IPS-18c (cell line): ENCODE results near the gene FSHB.
"Not testable (repeated sequence)": the region's sequence is repeated elsewhere in the genome, so short reads cannot be mapped to it uniquely, and the experiment has no call there.

Experiments used
- H3K4me3 ChIP-seq: 2 replicates; pipeline ENCODE4 v1.7.0; 2013; ENCODE audit warnings: low read depth, mild to moderate bottlenecking, low read length, moderate library complexity; ENCODE audit not compliant: insufficient read depth
- H3K9me3 ChIP-seq: one replicate; pipeline ENCODE4 v1.6.1; 2013; ENCODE audit warnings: mild to moderate bottlenecking, low read length, moderate library complexity; ENCODE audit not compliant: control insufficient read depth, insufficient read depth

The FSHB gene

DNA sequence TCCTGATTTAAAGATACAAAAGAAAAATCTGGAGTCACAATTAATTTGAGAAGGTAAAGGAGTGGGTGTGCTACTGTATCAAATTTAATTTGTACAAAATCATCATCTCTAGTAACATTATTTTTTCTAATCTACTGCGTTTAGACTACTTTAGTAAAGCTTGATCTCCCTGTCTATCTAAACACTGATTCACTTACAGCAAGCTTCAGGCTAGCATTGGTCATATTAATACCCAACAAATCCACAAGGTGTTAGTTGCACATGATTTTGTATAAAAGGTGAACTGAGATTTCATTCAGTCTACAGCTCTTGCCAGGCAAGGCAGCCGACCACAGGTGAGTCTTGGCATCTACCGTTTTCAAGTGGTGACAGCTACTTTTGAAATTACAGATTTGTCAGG lies at the start of gene FSHB:
Gene FSHB, plus strand, starts transcription at position 301 of the 400 bp plus-strand sequence. CDS start 889 bp downstream, outside the sequence.
- H3K9me3 ChIP-seq = no peaks in the 10 kb centered on the region

GRCh38 chr11:30186748-30187147 lies 44.1 kb upstream of the FSHB start:
- no peak overlapping the region for H3K4me3 ChIP-seq
- H3K9me3 ChIP-seq = no peaks in the 10 kb centered on the region

More for the DNA sequence above, at the start of gene FSHB:
- H3K4me3 ChIP-seq = no peak within 1 kb of the TSS

GRCh38 chr11:30192620-30193019 lies 38.2 kb upstream of the FSHB start:
- no peak overlapping the region for H3K4me3 ChIP-seq
- H3K9me3 ChIP-seq = no peaks in the 10 kb centered on the region

- H3K9me3 ChIP-seq = no peaks in the 10 kb centered on the region
These were observed 34.2 kb upstream of the FSHB start for GRCh38 chr11:30196400-30197206.

GRCh38 chr11:30197869-30198268 lies 32.9 kb upstream of the FSHB start:
- no peak overlapping the region for H3K4me3 ChIP-seq
- H3K9me3 ChIP-seq = no peaks in the 10 kb centered on the region

More at GRCh38 chr11:30196400-30197206, 34.2 kb upstream of the FSHB start:
- H3K4me3 ChIP-seq = no peak overlapping the region

DNA sequence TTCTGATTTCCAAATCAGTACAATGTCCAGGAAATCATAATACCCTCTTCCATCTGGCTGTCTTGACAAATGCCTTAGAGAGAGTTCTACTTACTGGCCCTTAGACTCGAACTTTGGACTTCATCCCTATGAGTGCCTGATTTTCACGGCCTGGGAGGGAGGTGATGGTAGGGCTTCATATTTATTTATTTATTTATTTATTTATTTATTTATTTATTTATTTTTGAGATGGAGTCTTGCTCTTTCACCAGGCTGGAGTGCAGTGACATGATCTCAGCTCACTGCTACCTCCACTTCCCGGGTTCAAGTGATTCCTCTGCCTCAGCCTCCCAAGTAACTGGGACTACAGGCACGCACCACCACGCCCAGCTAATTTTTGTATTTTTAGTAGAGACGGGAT lies 27.8 kb upstream of the FSHB start:
- not testable (repeated sequence) for H3K9me3 ChIP-seq, H3K4me3 ChIP-seq

- no peak overlapping the region for H3K4me3 ChIP-seq
- H3K9me3 ChIP-seq = no peaks in the 10 kb centered on the region
These were observed 27.0 kb upstream of the FSHB start for GRCh38 chr11:30203850-30204249.

DNA sequence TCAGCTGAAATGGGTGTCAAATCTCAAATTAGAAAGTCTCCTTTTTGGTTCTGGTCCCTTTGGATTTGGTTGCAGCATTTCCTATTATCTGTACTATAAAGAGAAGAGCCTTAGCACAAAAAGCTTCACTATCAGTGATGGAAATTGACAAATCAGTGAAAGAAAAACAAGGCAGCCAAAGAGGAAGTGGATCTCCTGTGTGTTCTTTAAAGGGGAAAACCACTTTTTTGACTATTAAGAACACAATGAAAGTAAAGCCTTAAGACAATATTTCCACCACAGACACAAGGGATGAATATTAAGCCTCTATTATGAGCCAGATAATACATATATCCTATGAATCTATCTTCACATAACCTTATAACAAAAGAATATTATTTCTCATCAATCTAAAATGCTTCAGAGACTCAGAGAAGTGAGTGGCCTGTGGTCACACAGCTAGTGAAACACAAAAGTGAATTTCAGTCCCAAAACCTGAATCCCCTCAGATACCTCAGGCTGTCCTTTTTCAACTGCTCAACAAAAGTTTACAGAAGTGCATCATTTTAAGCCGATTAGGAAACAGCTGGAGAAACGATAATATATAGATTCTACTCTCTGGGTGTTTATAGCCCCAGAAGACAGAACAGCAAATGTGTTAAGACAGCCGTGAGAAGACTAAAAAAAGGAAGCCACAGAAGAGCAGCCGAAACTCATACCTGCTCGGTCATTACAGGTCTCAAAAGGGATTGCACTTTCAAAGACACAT lies 24.4 kb upstream of the FSHB start:
- Histone ChIP-seq H3K4me3 (no peak overlapping the region), H3K9me3 (no peaks in the 10 kb centered on the region)

- no peaks in the 10 kb centered on the region for H3K9me3 ChIP-seq
- H3K4me3 ChIP-seq = no peak overlapping the region
These were observed 20.5 kb upstream of the FSHB start for GRCh38 chr11:30210357-30210756.

- Histone ChIP-seq H3K9me3 (no peaks in the 10 kb centered on the region), H3K4me3 (no peak overlapping the region)
These were observed 14.3 kb upstream of the FSHB start for GRCh38 chr11:30216534-30216933.

- H3K4me3 ChIP-seq = no peak overlapping the region
These were observed 12.5 kb upstream of the FSHB start for GRCh38 chr11:30218278-30218677.

DNA sequence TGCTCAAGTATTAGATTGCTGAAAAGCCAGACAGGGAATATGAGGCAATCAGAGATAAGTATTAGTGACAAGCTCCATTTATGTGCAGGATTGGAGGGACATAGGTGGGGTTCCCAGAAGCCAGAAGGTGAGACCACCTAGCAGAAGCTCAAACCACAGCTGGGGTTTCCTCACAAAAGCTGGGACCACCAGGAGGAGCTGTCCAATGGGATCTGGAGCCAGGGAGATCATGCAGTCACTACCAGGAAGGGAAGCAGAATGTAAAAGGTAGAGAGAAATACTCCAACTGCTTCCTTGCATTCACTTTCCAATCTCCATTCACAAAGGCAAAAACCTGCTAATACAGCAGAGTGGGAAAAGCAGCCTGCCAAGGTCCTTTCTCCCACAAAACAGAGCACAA lies 5.2 kb upstream of the FSHB start:
- no peak overlapping the region for H3K4me3 ChIP-seq
- H3K9me3 ChIP-seq = no peaks in the 10 kb centered on the region

More at GRCh38 chr11:30218278-30218677, 12.5 kb upstream of the FSHB start:
- no peaks in the 10 kb centered on the region for H3K9me3 ChIP-seq

- Histone ChIP-seq H3K4me3 (no peak overlapping the region), H3K9me3 (no peaks in the 10 kb centered on the region)
These were observed 2.4 kb upstream of the FSHB start for GRCh38 chr11:30228323-30228884.

DNA sequence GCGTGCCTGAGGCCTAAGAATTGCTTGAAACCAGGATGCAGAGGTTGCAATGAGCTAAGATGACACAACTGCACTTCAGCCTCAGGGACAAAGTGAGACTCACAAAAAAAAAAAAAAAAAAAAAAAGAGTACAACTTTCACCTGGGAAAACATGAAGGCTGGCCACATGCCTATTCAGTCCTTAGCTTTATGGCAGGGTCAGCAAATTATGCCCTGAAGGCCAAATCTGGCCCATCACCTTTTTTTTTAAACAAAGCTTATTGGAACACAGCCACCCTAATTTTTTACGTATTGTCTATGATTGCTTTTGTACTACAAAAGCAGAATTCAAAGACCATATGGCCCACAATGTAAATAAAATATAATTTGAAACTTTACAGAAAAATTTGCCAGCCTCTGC lies 8.2 kb downstream of the FSHB start:
- H3K9me3 ChIP-seq = no peaks in the 10 kb centered on the region
- no peak overlapping the region for H3K4me3 ChIP-seq

GRCh38 chr11:30244265-30244664 lies 13.5 kb downstream of the FSHB start:
- Histone ChIP-seq H3K9me3 (no peaks in the 10 kb centered on the region), H3K4me3 (no peak overlapping the region)

GRCh38 chr11:30245621-30246020 lies 14.8 kb downstream of the FSHB start:
- no peak overlapping the region for H3K4me3 ChIP-seq

GRCh38 chr11:30254307-30255298 lies 23.8 kb downstream of the FSHB start:
- Histone ChIP-seq H3K9me3 (no peaks in the 10 kb centered on the region), H3K4me3 (no peak overlapping the region)

More at GRCh38 chr11:30245621-30246020, 14.8 kb downstream of the FSHB start:
- no peaks in the 10 kb centered on the region for H3K9me3 ChIP-seq
